IMR-90 (cell line): ENCODE results near the gene KIF4B. TPM values are rescaled to one million over a fixed set of nuclear protein-coding genes. Genes with fewer than 3 reads are reported as not detected.

Source experiments
- ATAC-seq: fragments of 200-7000 bp; cut with Tn5 transposase; 2 replicates; pipeline ENCODE4 v1.9.1; 2020; ENCODE audit warnings: low read depth, mild to moderate bottlenecking, moderate library complexity
- BruUV-seq: library from RNA; stranded (reverse); fragments of 400-500 nt; replicated peaks from 2 replicates; lab custom pipeline; 2021; lab: Mats Ljungman, UMichigan
- CTCF ChIA-PET: fragments of 300-600 bp; formaldehyde crosslinking; extraction: SDS; loops from one replicate; lab custom pipeline; 2021; ENCODE audit warnings: antibody characterized with exemption; lab: Yijun Ruan, JAX
- POLR2A ChIA-PET: fragments of 300-600 bp; sonication (Branson Sonifier 250); formaldehyde crosslinking; loops from one replicate; lab custom pipeline; 2022; ENCODE audit warnings: antibody characterized with exemption; ENCODE audit not compliant: unreplicated experiment; lab: Charles Lee
- DNase-seq: peaks from one replicate; pipeline ENCODE4 v3.0.0; 2013
- H2AFZ ChIP-seq: replicated peaks from 2 replicates; pipeline ENCODE3; 2013; ENCODE audit warnings: low read length, mild to moderate bottlenecking; ENCODE audit not compliant: poor library complexity
- H2AK5ac ChIP-seq: 2 replicates; pipeline ENCODE4 v1.6.1; 2013; ENCODE audit warnings: low read depth, low read length, inconsistent platforms
- H2AK9ac ChIP-seq: replicated peaks from 2 replicates; pipeline ENCODE3; 2013; ENCODE audit warnings: mild to moderate bottlenecking, low read depth, low read length, moderate library complexity; ENCODE audit not compliant: poor library complexity
- H2BK120ac ChIP-seq: 2 replicates; pipeline ENCODE4 v1.6.1; 2013; ENCODE audit warnings: low read depth, low read length, inconsistent platforms
- H2BK15ac ChIP-seq: 3 replicates; pipeline ENCODE4 v1.6.1; 2013; ENCODE audit warnings: low read depth, low read length, inconsistent platforms
- H2BK20ac ChIP-seq: 2 replicates; pipeline ENCODE4 v1.6.1; 2013; ENCODE audit warnings: low read depth, mild to moderate bottlenecking, inconsistent platforms, low read length, moderate library complexity
- H2BK5ac ChIP-seq: 2 replicates; pipeline ENCODE4 v1.6.1; 2013; ENCODE audit warnings: mild to moderate bottlenecking, low read depth, low read length, inconsistent platforms; ENCODE audit not compliant: poor library complexity, severe bottlenecking
- H3K14ac ChIP-seq: replicated peaks from 2 replicates; pipeline ENCODE4 v1.6.1; 2013; ENCODE audit warnings: low read depth, low read length, inconsistent platforms
- H3K18ac ChIP-seq: 2 replicates; pipeline ENCODE4 v1.6.1; 2013; ENCODE audit warnings: low read depth, low read length, control low read depth
- H3K23ac ChIP-seq: 2 replicates; pipeline ENCODE4 v1.6.1; 2013; ENCODE audit warnings: low read depth, low read length, inconsistent platforms
- H3K27ac ChIP-seq: 2 replicates; pipeline ENCODE4 v1.5.1; 2013; ENCODE audit warnings: mild to moderate bottlenecking, control low read depth, low read length; ENCODE audit not compliant: insufficient read depth
- H3K27me3 ChIP-seq: 2 replicates; pipeline ENCODE4 v1.6.1; 2013; ENCODE audit warnings: low read length; ENCODE audit not compliant: control insufficient read depth, insufficient read depth
- H3K36me3 ChIP-seq: 2 replicates; pipeline ENCODE4 v1.6.1; 2013; ENCODE audit warnings: low read length, mixed read lengths; ENCODE audit not compliant: control insufficient read depth, insufficient read depth
- H3K4ac ChIP-seq: 2 replicates; pipeline ENCODE4 v1.6.1; 2013; ENCODE audit warnings: low read depth, low read length, inconsistent platforms
- H3K4me1 ChIP-seq: 2 replicates; pipeline ENCODE4 v1.6.1; 2013; ENCODE audit warnings: low read length, mixed read lengths; ENCODE audit not compliant: control insufficient read depth, insufficient read depth
- H3K4me2 ChIP-seq: 2 replicates; pipeline ENCODE4 v1.6.1; 2013; ENCODE audit warnings: low read depth, mild to moderate bottlenecking, control low read depth, low read length, moderate library complexity
- H3K4me3 ChIP-seq: 2 replicates; pipeline ENCODE4 v1.5.1; 2013; ENCODE audit warnings: low read depth, mild to moderate bottlenecking, control low read depth, low read length, moderate library complexity; ENCODE audit not compliant: insufficient read depth
- H3K56ac ChIP-seq: 2 replicates; pipeline ENCODE4 v1.6.1; 2013; ENCODE audit warnings: low read length, inconsistent platforms; ENCODE audit not compliant: insufficient read depth; ENCODE audit errors: extremely low read depth
- H3K79me1 ChIP-seq, 2 experiments: 2 replicates each; pipeline ENCODE4 v1.6.1; 2013; ENCODE audit warnings: low read length in 2 of 2, inconsistent platforms in 1 of 2, low read depth in 1 of 2
- H3K9ac ChIP-seq: 2 replicates; pipeline ENCODE4 v1.6.1; 2013; ENCODE audit warnings: low read depth, low read length, control low read depth
- H3K9me1 ChIP-seq: 2 replicates; pipeline ENCODE4 v1.6.1; 2013; ENCODE audit warnings: low read length, inconsistent platforms; ENCODE audit not compliant: insufficient read depth
- H3K9me3 ChIP-seq: 2 replicates; pipeline ENCODE4 v1.6.1; 2013; ENCODE audit warnings: low read length; ENCODE audit not compliant: control insufficient read depth, insufficient read depth
- H4K20me1 ChIP-seq: 2 replicates; pipeline ENCODE4 v1.6.1; 2013; ENCODE audit warnings: low read length, inconsistent platforms; ENCODE audit not compliant: insufficient read depth
- H4K5ac ChIP-seq: 2 replicates; pipeline ENCODE4 v1.6.1; 2013; ENCODE audit warnings: mild to moderate bottlenecking, low read depth, low read length, control low read depth
- H4K8ac ChIP-seq, 2 experiments: 2 replicates each; pipeline ENCODE4 v1.6.1; 2013; ENCODE audit warnings: low read depth in 2 of 2, low read length in 2 of 2, control low read depth in 1 of 2, inconsistent platforms in 1 of 2
- H4K91ac ChIP-seq: 2 replicates; pipeline ENCODE4 v1.6.1; 2013; ENCODE audit warnings: low read depth, low read length, inconsistent platforms; ENCODE audit not compliant: insufficient read depth
- CHD1 ChIP-seq: IDR thresholded peaks from 2 replicates; pipeline ENCODE4 v1.6.1; 2012; ENCODE audit warnings: low read depth, low read length, improper control_type of control experiment
- MAZ ChIP-seq: IDR thresholded peaks from 2 replicates; pipeline ENCODE4 v1.6.1; 2012; ENCODE audit warnings: low read depth, mild to moderate bottlenecking, low read length, improper control_type of control experiment, moderate library complexity, borderline replicate concordance
- NFE2L2 ChIP-seq: fragments of 150-350 bp; IDR thresholded peaks from 2 replicates; pipeline ENCODE4 v1.6.1; 2016; ENCODE audit warnings: low read depth, mild to moderate bottlenecking, low read length
- POLR2A ChIP-seq: IDR thresholded peaks from 2 replicates; pipeline ENCODE4 v1.6.1; 2012; ENCODE audit warnings: mild to moderate bottlenecking, low read depth, low read length
- RAD21 ChIP-seq: IDR thresholded peaks from 2 replicates; pipeline ENCODE4 v1.6.1; 2012; ENCODE audit warnings: low read length, improper control_type of control experiment
- SMC3 ChIP-seq: fragments of 150-350 bp; IDR thresholded peaks from 2 replicates; pipeline ENCODE4 v1.6.1; 2016; ENCODE audit warnings: low read depth, mild to moderate bottlenecking, antibody characterized with exemption, low read length, moderate library complexity
- WGBS, 2 experiments: methylation state at CpG; one replicate each; pipeline versions ENCODE4 v1.1.5 to v1.1.7; 2013; ENCODE audit warnings: missing lambda C conversion rate in 2 of 2; ENCODE audit not compliant: insufficient read length in 1 of 2; ENCODE audit errors: extremely low coverage in 2 of 2; 5-methylcytosine and 5-hydroxymethylcytosine counted together
- dilution Hi-C: fragments of 300-500 bp; cut with HindIII; formaldehyde crosslinking; loops from one replicate; pipeline ENCODE4 v1.14.3; 2018; ENCODE audit warnings: low sequenced_read_pairs; ENCODE audit not compliant: unreplicated experiment
- in situ Hi-C: fragments of 300-500 bp; cut with MboI; formaldehyde crosslinking; loops from 3 replicates; pipeline ENCODE4 v1.14.3; 2019; ENCODE audit warnings: low sequenced_read_pairs, inconsistent platforms, mixed read lengths
- intact Hi-C: fragments of 100-400 bp; cut with micrococcal nuclease; formaldehyde crosslinking; loops from 2 replicates; pipeline ENCODE4 v1.10.0; 2022
- polyA plus RNA-seq, 3 experiments: library from polyadenylated mRNA; depleted of rRNA; stranded (reverse); fragments of >200 nt; gene quantifications; 2 replicates each; pipeline ENCODE4 v1.2.3, GENCODE V29; 2012; ENCODE audit warnings: low replicate concordance in 1 of 3
- total RNA-seq: library from RNA; depleted of rRNA; stranded (reverse); fragments of >200 nt; gene quantifications from 2 replicates; pipeline ENCODE4 v1.2.3, GENCODE V29; 2012
- TF ChIP-seq, protein P1 (sequence below): fragments of 150-350 bp; IDR thresholded peaks from 2 replicates; pipeline ENCODE4 v1.6.1; 2017; ENCODE audit warnings: mild to moderate bottlenecking, antibody characterized with exemption, low read length, low read depth
- TF ChIP-seq, protein P2 (sequence below): fragments of 150-350 bp; IDR thresholded peaks from 2 replicates; pipeline ENCODE4 v1.6.1; 2016; ENCODE audit warnings: low read depth, mild to moderate bottlenecking, low read length, moderate library complexity, borderline replicate concordance

KIF4B gene
- total and polyA plus RNA-seq, 2 of the 4 experiments (the other 2 are of a cell fraction) = under 0.01 to 0.03 TPM

DNA sequence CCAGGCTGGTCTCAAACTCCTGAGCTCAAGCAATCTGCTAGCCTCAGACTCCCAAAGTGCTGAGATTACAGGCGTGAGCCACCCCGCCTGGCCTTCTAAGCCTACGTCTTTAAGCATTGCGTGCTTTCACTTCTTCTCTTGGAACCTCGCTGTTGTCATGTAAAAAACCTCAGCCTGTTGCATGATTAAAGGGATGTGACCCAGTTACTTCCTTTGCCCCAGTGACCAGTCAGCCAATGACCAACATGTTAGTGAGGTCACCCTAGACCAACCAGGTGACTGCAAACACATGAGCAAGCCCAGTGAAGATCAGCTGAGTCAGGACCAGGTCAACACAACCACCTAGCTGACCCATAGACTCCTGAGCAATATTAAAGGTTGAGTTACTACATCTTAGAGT is 10.5 kb downstream of the KIF4B start:
- no peak overlapping the region for H3K27ac ChIP-seq
- no peak overlapping the region for H3K56ac ChIP-seq
- H4K20me1 ChIP-seq = no peaks in the 10 kb centered on the region
- no peak overlapping the region for H2BK15ac ChIP-seq
- no peak overlapping the region for H4K5ac ChIP-seq
- TF ChIP-seq POLR2A = no peak
- no peak for TF ChIP-seq NFE2L2
- TF ChIP-seq CHD1 = no peak
- TF ChIP-seq RAD21 = no peak
- no peak for TF ChIP-seq MAZ
- TF ChIP-seq, protein P1, sequence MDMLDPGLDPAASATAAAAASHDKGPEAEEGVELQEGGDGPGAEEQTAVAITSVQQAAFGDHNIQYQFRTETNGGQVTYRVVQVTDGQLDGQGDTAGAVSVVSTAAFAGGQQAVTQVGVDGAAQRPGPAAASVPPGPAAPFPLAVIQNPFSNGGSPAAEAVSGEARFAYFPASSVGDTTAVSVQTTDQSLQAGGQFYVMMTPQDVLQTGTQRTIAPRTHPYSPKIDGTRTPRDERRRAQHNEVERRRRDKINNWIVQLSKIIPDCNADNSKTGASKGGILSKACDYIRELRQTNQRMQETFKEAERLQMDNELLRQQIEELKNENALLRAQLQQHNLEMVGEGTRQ = no peak
- TF ChIP-seq, protein P2, sequence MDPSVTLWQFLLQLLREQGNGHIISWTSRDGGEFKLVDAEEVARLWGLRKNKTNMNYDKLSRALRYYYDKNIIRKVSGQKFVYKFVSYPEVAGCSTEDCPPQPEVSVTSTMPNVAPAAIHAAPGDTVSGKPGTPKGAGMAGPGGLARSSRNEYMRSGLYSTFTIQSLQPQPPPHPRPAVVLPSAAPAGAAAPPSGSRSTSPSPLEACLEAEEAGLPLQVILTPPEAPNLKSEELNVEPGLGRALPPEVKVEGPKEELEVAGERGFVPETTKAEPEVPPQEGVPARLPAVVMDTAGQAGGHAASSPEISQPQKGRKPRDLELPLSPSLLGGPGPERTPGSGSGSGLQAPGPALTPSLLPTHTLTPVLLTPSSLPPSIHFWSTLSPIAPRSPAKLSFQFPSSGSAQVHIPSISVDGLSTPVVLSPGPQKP = no peak
- TF ChIP-seq SMC3 = no peak
- no peak overlapping the region for H2BK20ac ChIP-seq
- no peak overlapping the region for H2BK5ac ChIP-seq
- no peak overlapping the region for H3K4me3 ChIP-seq
- no peaks in the 10 kb centered on the region for H3K9me3 ChIP-seq
- H2BK120ac ChIP-seq = no peak overlapping the region
- DNase-seq = no peak
- H4K8ac ChIP-seq = no peak overlapping the region
- no peak overlapping the region for H3K4ac ChIP-seq
- H3K79me1 ChIP-seq = no peaks in the 10 kb centered on the region
- in situ Hi-C loops (no loop called here), intact Hi-C loops (no loop called here), dilution Hi-C loops (no loop called here)
- ChIA-PET POLR2A (no interaction called here), CTCF (no interaction called here)
- ATAC-seq = no peak
- H2AK9ac ChIP-seq = no peak overlapping the region
- no peak overlapping the region for H3K23ac ChIP-seq
- WGBS, 2 experiments = 50% methylated on average over 1 of the region's 5 CpGs; no CpG with 5 or more reads in 1 of the 2 experiments
- H2AK5ac ChIP-seq = no peak overlapping the region
- no peaks in the 10 kb centered on the region for H3K27me3 ChIP-seq
- no peak overlapping the region for H4K91ac ChIP-seq
- no peak overlapping the region for H3K9ac ChIP-seq
- H3K36me3 ChIP-seq = no peaks in the 10 kb centered on the region
- no peak overlapping the region for H3K14ac ChIP-seq
- no peak overlapping the region for H2AFZ ChIP-seq
- H3K4me1 ChIP-seq = no peaks in the 10 kb centered on the region
- H3K4me2 ChIP-seq = no peak overlapping the region
- no TSS peak for BruUV-seq
- no peak overlapping the region for H3K18ac ChIP-seq
- no peaks in the 10 kb centered on the region for H3K9me1 ChIP-seq
